ENCODE measurements around the gene POFUT1.
"Not testable (repeated sequence)": the region's sequence is repeated elsewhere in the genome, so short reads cannot be mapped to it uniquely, and the experiment has no call there.

Gene POFUT1

GRCh38 chr20:32207626-32208498 lies at the start of gene POFUT1, which contains the start of gene PLAGL2:
TSS of gene POFUT1 (plus strand) at chr20:32207880. CDS start at chr20:32207942, 62 bp downstream.
TSS of gene PLAGL2 (minus strand) at chr20:32207743. CDS start at chr20:32202178, 5,565 bp downstream.
- peak; percentile 87 to 93 for DNase-seq

GRCh38 chr20:32158351-32158750 lies 49.3 kb upstream of the POFUT1 start:
- DNase-seq, result no peak

- no peak for DNase-seq
Observed at GRCh38 chr20:32158943-32159660, 48.6 kb upstream of the POFUT1 start.

DNA sequence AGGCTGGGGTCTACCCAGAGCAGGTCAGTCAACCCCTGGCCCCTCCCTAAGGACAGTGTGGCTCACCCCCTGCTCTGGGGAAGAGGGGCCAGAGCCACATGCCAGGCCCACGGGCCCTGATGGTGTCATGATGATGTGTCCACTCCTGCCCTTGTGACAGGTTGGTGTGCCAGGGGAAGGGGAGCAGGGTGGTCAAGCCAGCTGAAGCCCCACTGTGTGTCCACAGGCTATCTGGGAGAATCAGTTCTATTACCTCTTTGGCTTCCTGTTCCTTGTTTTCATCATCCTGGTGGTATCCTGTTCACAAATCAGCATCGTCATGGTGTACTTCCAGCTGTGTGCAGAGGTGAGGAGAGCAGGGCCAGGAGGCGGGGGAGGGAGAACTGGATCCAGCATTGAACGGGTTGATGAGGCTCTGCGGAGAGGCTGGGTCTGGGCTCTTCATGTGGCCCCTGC lies 47.9 kb upstream of the POFUT1 start:
- no peak for DNase-seq

DNA sequence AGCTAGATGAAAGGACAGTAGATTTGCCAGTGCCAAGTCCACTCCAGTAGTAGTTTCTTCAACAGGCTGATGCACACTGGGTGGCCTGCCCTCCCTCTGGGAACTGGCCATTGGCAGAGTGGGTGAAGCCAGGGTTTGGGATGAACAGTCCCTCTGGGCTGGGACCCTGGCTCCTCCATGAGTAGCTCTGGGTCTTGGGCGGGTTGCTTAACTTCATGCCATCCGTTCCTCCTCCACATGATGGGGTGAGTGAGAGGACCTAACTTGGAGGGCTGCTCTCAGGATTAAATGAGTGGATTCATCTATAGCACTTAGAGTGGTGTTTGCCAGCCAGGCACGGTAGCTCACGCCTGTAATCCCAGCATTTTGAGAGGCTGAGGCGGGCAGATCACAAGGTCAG lies 47.3 kb upstream of the POFUT1 start:
- DNase-seq, result no peak

GRCh38 chr20:32162351-32162750 lies 45.3 kb upstream of the POFUT1 start:
- DNase-seq, result no peak

- no peak for DNase-seq
Observed at GRCh38 chr20:32163951-32164350, 43.7 kb upstream of the POFUT1 start.

DNA sequence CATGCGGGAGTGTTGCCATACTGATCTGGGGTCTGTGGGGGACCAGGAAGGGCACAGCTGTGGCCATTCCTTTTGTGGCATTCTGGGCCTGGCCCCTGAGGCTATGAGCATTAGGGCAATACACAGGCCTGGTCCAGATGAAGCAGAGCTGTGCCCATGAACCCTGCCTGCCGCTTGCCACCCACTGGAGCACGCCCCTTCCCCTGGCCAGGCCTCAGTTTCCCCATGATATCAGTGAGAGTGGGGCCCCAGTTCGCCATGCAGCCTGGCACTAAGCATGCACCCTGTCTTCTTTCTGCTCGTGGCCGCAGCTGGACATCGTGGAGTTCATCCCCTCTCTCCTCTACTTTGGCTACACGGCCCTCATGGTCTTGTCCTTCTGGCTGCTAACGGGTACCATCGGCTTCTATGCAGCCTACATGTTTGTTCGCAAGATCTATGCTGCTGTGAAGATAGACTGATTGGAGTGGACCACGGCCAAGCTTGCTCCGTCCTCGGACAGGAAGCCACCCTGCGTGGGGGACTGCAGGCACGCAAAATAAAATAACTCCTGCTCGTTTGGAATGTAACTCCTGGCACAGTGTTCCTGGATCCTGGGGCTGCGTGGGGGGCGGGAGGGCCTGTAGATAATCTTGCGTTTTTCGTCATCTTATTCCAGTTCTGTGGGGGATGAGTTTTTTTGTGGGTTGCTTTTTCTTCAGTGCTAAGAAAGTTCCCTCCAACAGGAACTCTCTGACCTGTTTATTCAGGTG lies 42.5 kb upstream of the POFUT1 start:
- no peak for DNase-seq

DNA sequence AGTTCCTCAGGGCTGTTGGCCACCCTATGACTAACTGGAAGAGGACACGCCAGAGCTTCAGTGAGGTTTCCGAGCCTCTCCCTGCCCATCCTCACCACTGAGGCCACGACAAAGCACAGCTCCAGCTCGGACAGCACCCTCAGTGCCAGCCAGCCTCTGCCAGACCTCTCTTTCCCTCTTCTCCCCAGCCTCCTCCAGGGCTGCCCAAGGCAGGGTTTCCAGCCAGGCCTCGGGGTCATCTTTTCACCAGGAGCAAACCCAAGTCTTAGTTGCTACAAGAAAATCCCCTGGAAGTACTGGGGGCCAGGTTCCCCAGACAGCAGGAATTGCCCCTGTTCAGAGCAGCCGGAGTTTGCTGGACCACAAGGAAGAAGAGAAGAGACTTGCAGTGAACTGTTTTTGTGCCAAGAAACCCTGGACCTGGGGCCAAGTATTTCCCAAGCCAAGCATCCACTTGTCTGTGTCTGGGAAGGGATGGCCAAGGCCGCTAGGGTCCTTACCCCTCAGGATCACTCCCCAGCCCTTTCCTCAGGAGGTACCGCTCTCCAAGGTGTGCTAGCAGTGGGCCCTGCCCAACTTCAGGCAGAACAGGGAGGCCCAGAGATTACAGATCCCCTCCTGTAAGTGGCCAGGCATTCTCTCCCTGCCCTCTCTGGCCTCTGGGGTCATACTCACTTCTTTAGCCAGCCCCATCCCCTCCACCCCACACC lies 41.7 kb upstream of the POFUT1 start:
- DNase-seq, result no peak

GRCh38 chr20:32167552-32167951 lies 40.1 kb upstream of the POFUT1 start:
- no peak for DNase-seq

DNA sequence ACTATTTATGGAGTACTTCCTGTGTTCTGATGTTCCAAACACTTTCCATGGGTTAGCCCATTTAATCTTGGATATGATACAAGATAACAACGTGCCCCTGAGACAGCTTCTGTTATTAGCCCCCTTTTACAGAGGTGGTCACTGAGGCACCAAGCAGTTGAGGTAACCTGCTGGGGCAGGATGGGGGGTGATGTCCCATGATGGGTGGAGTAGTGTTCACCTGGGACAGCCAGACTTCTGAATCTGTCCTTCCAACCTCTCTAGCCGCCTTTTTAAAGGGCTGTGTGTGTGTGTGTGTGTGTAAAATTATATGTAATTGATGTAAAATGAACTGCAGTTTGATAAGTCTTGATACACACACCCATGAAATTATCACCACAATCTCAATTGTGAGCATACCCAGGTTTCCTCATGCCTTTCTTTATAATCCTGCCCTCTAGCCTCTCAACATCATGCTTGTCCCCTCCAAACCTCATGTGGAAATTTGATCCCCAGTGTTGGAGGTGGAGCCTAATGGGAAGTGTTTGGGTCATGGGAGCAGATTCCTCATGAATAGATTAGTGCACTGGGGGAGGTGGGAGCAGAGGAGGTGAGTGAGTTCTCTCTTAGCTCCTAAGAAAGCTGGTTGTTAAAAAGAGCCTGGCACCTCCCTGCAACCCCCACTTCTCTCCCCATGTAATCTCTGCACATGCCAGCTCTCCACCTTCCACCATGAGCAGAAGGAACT lies 39.3 kb upstream of the POFUT1 start:
- DNase-seq, result no peak

DNA sequence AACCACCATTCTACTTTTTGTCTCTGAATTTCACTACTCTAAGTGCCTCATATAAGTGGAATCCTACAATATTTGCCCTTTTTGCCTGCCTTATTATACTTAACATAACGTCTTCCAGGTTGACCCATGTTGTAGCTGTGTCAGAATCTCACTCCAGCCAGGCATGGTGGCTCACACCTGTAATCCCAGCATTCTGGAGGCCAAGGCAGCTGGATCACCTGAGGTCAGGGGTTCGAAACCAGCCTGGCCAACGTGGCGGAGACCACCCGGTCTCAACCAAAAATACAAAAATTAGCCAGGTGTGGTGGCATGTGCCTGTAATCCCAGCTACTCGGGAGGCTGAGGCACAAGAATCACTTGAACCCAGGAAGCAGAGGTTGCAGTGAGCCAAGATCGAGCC lies 30.0 kb upstream of the POFUT1 start:
- not testable (repeated sequence) for DNase-seq

DNA sequence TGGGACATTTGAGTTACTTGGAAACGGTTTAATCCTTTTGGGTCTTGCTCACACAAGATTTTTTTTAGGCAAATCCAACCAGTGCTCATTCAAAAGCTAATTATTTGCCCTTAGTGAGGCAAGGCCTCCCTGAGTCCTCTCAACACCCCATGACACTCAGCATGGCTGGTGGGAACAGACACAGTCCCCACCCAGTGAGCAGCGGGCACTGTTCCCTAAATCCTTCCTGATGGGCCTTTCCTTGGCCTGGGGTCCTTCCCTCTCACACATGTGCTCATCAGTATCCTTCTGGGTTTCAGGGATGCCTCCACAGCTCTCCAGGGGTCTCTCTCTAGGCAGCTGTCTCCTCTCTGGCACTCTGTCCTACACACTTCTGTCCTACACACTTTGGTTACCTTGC lies 28.2 kb upstream of the POFUT1 start:
- no peak for DNase-seq

GRCh38 chr20:32179934-32180333 lies 27.7 kb upstream of the POFUT1 start:
- DNase-seq, result no peak

GRCh38 chr20:32181606-32182005 lies 26.1 kb upstream of the POFUT1 start:
- DNase-seq, result no peak

GRCh38 chr20:32183947-32184635 lies 23.6 kb upstream of the POFUT1 start:
- DNase-seq, result no peak

- no peak for DNase-seq
Observed at GRCh38 chr20:32184961-32185603, 22.6 kb upstream of the POFUT1 start.

- DNase-seq, result no peak
Observed at GRCh38 chr20:32186506-32186905, 21.2 kb upstream of the POFUT1 start.

DNA sequence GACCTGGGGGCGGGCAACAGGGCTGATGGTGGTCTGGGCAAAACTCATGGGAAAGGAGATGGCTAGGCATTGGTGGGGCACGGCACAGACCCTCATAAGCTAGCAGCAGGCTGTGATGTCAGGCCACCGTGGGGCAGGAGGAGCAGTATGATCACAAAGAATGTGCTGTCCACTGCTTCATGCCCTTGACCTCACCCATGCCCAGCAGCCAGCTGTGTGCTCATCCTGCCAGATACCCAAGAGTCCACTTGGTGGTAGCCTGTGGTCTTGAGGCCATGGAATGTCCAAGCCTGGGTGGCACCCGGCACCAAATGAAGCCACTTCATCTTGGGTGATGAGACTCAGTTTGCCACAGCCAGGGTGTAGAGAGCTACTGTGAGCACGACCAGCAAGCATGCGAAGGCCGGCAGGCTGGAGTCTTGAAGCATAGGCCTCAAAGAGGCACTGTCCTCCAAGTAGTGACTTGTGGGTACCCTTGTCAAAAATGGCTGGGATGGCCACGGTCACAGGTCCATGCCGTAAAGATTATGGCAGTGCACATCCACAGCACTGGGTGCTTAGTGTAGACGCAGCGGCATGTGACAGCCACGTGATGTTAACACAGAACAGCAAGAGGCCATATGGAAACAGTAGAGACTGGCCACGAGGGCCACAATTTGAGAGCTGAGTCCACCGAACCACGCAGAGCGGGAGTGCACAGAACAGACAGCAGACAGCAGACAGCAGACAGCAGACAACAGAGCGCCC lies 19.1 kb upstream of the POFUT1 start:
- no peak for DNase-seq

GRCh38 chr20:32189123-32189410 lies 18.6 kb upstream of the POFUT1 start:
- DNase-seq, result no peak
